HUES48 (cell line): ENCODE results near the gene GSTP1.

ENCODE experiments used
- H3K27ac ChIP-seq: one replicate; pipeline ENCODE4 v1.7.0; 2013; ENCODE audit warnings: low read depth, low read length, inconsistent platforms
- H3K27me3 ChIP-seq: 2 replicates; pipeline ENCODE4 v1.6.1; 2013; ENCODE audit warnings: mild to moderate bottlenecking, low read length; ENCODE audit not compliant: control insufficient read depth, insufficient read depth
- H3K36me3 ChIP-seq: 2 replicates; pipeline ENCODE4 v1.6.1; 2013; ENCODE audit warnings: low read length; ENCODE audit not compliant: control insufficient read depth, insufficient read depth
- H3K4me1 ChIP-seq: 2 replicates; pipeline ENCODE4 v1.6.1; 2013; ENCODE audit warnings: mild to moderate bottlenecking, low read length; ENCODE audit not compliant: control insufficient read depth, insufficient read depth
- H3K4me3 ChIP-seq: 2 replicates; pipeline ENCODE4 v1.5.1; 2013; ENCODE audit warnings: mild to moderate bottlenecking, low read depth, low read length
- H3K9ac ChIP-seq: 2 replicates; pipeline ENCODE4 v1.6.1; 2013; ENCODE audit warnings: mild to moderate bottlenecking, low read depth, low read length, moderate library complexity
- H3K9me3 ChIP-seq: 2 replicates; pipeline ENCODE4 v1.6.1; 2013; ENCODE audit warnings: low read length; ENCODE audit not compliant: control insufficient read depth, insufficient read depth

The GSTP1 gene

DNA sequence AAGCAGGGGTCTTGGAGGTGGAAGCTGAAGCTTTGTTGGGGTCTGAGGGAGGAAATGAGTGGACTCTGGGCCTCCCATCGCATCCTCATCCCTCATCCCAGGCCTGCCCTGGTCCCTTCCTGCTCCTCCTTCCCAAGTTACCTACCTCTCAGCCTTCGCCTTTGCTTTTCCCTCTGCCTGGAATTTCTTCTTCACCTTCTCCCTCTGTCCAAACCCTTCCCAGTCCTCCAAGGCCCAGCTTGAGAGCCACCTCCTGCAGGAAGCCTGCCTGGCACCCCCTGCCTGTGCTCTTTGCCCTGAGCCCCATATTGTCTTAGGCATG is 48.2 kb downstream of the GSTP1 start:
- Histone ChIP-seq H3K4me3 (no peak overlapping the region), H3K36me3 (peaks cover 4% of the 10 kb centered on the region; the same call in 1 of the 2 replicates), H3K27me3 (no peaks in the 10 kb centered on the region), H3K27ac (no peak overlapping the region), H3K4me1 (peaks cover 11% of the 10 kb centered on the region; the same call in 1 of the 2 replicates), H3K9ac (no peak overlapping the region), H3K9me3 (no peaks in the 10 kb centered on the region)

DNA sequence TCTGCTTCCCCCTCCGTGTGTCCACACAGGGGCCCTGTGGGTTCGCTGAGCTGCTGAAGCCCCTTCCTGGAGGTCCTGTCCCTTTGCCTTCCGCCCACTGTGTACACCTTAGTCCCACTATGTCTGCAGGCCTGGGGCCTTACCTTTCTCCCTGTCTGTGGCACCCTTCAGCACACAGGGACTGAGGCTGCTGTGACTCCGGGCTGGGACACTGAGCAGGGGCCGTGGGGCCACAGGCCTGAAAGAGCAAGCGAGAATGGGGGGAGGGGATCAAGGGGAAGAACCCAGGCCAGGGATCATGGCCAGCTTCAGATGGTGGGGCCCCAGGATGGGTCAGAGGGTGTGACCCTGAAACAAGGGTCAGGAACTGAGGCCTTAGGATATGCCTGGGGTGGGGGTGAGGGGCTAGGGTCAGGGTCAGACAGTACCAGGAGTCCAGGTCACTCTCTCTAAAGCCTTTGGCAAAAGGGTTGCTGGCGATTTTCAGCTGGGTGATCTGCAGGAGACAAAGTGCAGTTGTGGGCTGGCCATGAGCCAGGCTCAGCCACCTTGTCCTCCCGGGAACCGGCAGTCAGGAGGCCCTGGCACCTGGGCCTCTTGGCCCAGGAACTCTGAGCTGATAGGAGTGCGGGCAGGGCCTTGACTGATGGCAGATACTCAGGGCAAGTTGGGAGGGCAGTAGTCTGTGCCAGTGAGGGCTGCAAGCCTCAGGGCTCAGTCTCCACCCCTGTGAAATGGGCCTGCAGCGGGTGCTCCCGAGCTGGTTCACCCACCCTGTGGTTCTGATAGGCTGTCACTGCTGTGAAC is 48.8 kb downstream of the GSTP1 start:
- Histone ChIP-seq H3K4me3 (no peak overlapping the region), H3K27ac (no peak overlapping the region), H3K9me3 (no peaks in the 10 kb centered on the region), H3K27me3 (no peaks in the 10 kb centered on the region), H3K9ac (no peak overlapping the region), H3K36me3 (peaks cover 1% of the 10 kb centered on the region; the same call in 1 of the 2 replicates), H3K4me1 (peaks cover 11% of the 10 kb centered on the region; the same call in 1 of the 2 replicates)

DNA sequence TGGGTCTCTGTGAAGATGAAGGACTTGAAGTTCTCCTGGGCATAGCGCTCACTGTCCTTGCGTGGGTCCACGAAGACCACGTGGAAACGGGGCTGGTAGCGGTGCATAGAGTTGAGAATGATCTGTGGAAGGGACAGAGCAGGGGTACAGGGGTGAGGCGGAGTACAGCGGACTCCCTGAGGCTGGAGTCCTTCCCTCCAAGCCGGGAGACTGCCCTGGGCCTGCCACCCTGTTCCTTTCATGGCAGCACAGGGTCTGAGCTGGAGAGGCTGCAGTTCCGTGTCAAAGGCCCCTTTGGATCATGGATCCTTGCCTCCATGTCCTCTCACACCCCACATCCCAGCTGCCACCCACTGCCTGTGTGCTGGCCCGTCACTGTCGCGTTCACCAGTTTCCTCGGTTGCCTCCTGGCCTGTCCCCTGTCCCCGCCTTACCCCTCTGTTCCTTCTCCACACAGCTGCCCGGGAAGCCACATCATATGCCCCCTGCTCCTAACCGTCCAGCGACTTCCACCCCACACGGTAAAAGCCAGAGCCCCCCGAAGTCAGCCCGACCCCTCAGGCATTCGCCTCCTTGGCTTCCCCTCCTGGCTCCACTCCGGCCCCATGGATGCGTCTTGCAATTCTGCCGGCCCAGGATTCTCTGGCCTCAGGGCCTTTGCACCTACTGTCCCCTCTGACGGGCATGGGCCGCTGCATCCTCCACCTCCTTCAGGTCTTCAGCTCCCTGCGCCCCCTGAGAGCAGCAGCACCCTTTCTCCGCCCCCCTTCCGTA is 49.6 kb downstream of the GSTP1 start:
- H3K9me3 ChIP-seq = no peaks in the 10 kb centered on the region
- H3K27me3 ChIP-seq = no peaks in the 10 kb centered on the region
- H3K36me3 ChIP-seq = no peaks in the 10 kb centered on the region
- H3K9ac ChIP-seq = no peak overlapping the region
- no peak overlapping the region for H3K4me3 ChIP-seq
- H3K4me1 ChIP-seq = peaks cover 11% of the 10 kb centered on the region; the same call in 1 of the 2 replicates
- H3K27ac ChIP-seq = no peak overlapping the region

DNA sequence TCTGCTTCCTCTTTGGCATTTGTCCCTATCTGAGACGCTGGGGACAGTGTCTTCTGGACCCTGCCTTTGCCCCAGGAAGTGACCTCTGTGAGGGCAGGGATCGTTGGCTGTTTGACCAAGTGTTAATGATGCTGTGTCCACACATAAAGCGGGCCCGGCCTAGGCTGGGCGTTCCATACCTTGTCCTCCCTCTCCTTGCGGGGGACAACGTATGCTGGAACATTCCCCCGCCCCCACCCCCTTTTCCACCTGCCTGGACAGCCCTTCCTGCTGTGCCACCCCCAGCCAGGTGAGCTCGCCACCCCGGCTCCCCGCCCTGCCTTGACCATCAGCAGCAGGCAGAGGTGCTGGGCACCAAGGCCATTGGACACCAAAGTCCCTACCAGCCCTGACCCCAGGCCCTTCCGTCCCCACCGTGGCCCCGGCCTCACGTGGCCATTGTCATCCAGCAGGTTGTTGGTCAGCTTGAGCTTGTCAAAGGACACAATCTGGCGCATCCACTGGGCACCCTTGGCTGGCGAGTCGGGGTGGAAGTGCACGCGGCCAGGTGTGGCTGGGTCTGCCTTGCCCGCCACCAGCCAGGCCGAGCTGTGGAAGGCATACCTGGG is 50.2 kb downstream of the GSTP1 start:
- Histone ChIP-seq H3K4me3 (no peak overlapping the region), H3K9me3 (no peaks in the 10 kb centered on the region)

DNA sequence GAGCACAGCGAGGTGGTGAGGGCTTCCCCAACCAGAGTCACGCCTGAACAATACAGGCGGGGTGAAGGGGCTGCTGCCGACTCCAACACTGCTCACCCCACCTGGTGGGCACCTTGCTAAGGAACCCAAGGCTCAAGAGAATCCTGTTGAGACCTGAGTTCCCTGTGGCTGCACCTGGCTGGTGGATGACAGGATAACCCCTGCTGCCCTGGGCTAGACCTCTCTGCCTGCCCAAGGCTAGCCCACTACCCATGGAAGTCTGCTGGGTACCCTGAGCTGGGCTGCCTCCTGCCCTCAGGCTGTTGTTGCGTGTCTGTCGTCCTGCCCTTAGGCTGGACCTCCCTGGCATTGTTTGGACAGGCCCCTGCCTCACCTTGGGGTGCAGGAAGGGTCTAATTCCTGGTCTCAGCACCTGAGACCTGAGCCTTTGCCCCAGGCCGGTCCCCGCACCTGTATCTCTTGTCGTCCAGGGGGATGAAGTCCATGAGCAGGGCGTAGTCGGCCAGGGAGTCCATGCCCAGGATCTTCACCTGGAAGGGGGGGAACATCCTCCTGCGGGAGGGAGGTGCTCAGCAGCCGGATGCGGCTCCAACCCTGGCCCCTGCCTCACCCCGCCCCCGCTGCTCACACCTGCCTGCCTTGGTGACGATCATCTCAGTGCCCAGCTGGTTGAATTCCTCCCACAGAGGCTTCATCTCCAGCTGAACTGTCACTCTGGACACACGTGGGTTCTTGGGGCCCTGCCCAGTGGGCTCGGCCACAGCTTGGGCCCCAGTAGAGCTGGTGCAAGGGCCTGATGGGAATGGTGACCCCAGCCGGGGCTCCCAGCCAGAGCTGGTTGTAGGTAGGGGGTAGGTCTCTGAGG is 51.0 kb downstream of the GSTP1 start:
- Histone ChIP-seq H3K36me3 (no peaks in the 10 kb centered on the region), H3K9ac (no peak overlapping the region), H3K4me3 (no peak overlapping the region), H3K4me1 (peaks cover 8% of the 10 kb centered on the region; the same call in 1 of the 2 replicates), H3K27ac (no peak overlapping the region), H3K9me3 (no peaks in the 10 kb centered on the region), H3K27me3 (peaks cover 3% of the 10 kb centered on the region)

More for the DNA sequence above, 50.2 kb downstream of the GSTP1 start:
- Histone ChIP-seq H3K36me3 (no peaks in the 10 kb centered on the region), H3K4me1 (peaks cover 11% of the 10 kb centered on the region; the same call in 1 of the 2 replicates), H3K27me3 (no peaks in the 10 kb centered on the region; the same call in 1 of the 2 replicates), H3K27ac (no peak overlapping the region), H3K9ac (no peak overlapping the region)

DNA sequence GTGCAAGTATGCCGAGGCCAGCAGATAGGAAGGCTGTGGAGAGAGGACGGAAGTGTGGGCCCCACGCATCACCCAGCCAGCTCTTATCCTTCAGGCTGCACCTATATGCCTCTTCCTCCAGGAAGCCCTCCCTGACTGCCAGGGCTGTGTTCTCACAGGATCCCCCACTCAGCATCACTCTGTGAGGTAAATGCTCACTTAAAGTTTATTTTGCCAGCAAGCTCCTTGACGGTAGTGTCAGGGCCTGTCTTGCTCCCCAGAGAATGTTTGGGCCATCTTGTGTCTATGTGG is 51.6 kb downstream of the GSTP1 start:
- H3K9ac ChIP-seq = no peak overlapping the region
- H3K4me1 ChIP-seq = peaks cover 8% of the 10 kb centered on the region; the same call in 1 of the 2 replicates
- peaks cover 7% of the 10 kb centered on the region for H3K27me3 ChIP-seq
- H3K27ac ChIP-seq = no peak overlapping the region
- H3K9me3 ChIP-seq = no peaks in the 10 kb centered on the region
- no peaks in the 10 kb centered on the region for H3K36me3 ChIP-seq
- H3K4me3 ChIP-seq = no peak overlapping the region
